Measurements from ENCODE around the gene DHX32.

The DHX32 gene

DNA sequence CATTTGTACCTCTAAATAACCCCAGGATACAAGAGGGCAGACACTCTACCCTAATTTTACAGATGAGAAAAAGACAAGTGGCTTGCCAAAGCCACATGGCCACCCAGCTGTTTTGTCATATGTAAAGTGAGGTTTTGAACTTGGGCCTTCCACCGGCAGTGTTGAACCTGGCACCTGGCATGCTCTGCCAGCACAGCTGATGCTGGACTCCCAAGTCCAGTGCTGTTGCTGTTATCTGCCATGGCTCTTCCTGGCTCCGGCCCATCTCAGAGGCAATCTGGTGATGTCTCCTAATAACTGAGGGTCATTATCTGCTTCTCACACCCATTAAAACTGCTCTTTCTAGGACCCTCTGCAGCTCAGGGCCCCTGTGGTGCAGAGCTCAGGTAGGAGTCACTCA is 32.7 kb downstream of the DHX32 start:
- no peak for DNase-seq (ENCODE audit: low spot score)

DNA sequence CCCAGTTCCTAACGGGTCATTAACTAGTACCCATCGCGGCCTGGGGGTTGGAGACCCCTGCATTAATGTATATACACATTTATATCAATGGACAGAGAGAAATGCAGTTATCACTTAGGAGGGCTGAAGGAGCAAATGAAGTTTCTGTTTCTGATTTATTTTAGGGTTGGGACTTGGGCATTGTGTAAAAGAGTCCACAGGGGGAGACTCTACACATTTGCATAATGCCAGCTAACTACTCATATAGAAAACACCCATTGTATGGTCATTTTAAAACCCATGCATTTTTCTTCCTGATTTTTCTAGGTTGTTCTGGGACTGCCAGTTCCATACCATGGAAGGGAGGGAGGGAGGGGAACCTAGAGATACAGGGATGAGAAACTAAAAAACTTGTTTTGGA is 34.2 kb downstream of the DHX32 start:
- DNase-seq (ENCODE audit: low spot score), result no peak

DNA sequence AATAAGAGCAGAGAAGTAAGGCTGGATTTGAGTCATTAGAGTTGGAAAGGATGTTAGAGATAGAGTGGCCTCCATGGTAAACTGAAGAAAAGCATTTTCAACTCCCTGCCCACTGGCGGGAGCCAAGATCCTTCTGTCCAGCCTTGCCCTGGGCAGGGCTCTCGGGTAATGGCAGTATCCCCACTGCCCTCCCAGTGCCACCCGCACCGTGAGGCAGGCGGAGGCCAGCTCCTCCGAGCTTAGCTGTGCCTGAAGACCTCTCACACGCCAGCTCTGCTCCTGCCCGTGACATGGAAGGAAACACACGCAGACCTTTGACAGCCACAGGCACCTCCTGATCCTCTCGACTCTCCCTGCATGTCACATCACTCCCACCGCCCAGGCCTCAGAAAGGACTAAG is 35.5 kb downstream of the DHX32 start:
- DNase-seq (ENCODE audit: low spot score), result no peak

DNA sequence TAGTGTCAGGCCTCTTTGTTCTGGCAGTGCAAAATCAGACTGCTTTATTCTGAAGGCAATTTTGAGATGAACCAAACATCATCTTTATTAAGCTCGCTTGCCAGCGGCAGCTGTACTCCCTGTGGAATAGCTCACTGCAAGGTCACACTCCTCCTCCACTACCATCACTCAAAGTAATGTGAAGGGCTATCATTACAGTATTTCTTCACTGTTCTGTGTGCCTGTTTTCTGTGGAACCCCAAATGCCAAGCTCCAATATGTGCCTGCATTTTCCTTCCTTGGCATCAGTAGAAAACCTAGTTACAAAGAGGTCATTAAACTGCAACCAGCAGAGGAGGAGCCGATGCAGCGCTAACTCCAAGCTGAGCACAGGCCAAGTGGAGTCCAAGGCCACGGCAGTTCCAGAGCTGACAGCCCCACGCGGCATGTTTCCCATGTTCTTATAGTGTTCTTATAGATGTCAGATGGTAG is 36.3 kb downstream of the DHX32 start:
- DNase-seq (ENCODE audit: low spot score), result peak; percentile 63

DNA sequence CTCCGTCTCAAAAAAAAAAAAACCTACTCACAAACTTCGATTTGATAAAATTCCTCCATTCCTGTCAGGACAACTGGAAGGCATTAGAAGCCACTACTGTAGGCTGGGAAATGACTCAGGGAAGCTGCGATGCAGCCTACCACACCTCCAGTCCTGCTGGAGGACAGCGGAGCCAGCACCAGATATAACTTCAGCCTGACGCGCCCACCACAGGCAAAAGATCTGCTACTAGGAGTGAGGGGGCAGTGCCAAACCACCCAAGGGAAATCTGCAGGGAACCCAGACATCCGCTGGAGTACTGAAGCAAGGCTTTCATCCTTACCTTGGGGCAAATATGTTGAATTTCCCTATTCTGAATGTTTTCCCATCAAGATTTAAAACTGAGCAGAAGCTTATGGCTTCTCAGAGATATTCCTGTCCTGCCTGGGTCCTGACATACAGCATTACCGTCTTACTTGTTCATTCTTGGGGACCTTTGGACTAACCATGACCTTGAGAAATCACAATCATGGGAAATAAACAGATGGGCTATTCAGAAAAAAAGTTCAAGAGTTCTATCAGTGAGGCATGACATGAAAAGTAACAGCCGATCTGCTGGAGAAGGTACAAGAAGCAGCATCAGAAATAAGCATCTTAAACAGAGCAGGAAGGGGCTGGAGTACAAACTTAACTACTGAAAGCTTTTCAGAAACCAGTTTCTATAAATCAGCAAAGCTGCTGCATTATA is 37.3 kb downstream of the DHX32 start:
- no peak for DNase-seq (ENCODE audit: low spot score)

DNA sequence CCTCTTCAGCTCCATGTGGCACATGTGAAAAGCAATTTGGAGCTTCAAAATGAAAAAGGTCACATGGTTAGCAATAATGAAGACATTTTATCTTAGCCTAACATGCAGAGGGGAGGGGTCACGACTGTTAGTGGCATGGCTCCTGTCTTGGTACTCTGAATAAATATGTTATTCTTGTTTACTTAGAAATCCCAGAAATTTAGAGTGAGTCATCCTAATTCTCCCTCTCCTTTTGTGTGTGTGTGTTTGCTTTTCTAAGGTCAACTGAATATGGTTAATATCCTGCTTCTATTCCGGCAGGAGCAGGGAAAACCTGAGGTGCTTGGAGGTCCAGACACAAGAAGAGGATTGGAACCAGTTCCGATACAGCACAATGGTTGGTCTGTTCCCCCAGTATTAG is 40.1 kb downstream of the DHX32 start:
- DNase-seq (ENCODE audit: low spot score), result no peak

DNA sequence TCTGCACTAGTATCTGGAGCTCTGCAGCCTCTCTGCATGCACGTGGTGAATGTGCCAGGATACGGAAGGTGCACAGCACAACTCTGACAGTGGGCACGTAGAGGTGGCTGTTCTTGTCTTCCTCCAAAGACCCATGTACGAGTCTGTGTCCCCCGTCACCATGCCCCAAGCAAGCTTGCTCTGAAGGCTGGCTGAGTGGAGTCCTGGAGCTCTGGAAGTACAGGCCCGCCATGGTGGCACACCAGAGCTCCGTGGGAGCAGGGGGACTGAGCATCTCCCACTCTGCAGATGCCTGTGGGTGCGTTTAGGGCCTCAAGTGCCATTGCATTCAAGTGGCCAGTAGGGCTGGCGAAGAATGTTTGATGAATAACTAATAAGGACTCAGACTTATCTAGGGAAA is 40.7 kb downstream of the DHX32 start:
- no peak for DNase-seq (ENCODE audit: low spot score)

DNA sequence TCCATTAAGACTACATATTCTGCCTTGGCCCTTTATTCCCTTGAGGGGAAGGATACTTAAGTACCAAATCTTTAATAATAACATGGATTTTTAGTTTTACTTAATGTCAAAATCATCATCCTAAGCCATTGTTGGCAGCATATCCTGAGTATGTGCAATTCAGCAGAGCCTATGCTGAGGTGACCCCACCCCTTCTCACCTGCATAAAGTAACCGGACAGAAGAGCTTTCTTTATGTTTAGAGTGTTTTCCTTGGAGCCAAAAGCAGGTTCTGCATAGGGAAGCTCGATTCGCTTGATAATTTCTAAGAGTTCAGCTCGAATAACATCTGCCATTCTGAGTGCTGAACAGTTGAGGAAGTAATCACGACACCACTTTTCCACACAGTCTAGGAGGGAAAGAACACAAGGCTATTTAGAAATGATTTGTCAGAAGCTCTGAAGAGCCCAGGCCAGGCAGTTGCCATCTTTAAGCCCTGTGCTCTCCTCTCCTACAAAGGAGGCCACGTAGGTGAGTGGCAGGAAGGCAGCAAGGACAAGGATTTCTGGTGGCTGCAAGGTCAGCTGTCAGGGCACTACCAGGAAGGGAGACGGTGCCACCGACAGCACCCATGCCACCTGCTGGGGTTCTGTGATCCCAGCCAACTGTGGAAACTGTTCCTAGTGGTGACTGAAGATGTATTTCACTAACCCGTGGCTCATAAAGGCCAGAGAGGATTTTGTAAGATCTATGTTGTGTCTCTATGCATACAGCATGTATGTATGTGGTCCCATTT is 42.1 kb downstream of the DHX32 start:
- no peak for DNase-seq (ENCODE audit: low spot score)

DNA sequence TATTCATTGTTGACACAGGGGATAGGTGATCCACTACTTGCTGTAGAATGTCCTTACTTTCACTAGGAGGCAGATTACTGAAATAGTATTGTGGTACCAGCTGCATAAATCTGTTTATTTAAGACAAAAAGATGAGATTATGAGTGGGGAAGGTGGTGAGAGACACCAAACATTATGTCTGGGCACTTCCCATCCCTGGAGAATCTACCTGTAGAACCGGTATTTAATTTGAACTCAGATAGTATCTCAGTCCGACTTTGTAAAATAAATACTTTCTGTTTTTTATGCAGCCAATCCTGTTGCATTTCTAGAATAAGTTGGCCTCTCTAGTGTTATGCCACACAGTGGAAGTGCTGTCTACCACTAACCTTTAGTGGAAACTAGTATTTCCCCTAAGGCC is 44.3 kb downstream of the DHX32 start:
- no peak for DNase-seq (ENCODE audit: low spot score)

DNA sequence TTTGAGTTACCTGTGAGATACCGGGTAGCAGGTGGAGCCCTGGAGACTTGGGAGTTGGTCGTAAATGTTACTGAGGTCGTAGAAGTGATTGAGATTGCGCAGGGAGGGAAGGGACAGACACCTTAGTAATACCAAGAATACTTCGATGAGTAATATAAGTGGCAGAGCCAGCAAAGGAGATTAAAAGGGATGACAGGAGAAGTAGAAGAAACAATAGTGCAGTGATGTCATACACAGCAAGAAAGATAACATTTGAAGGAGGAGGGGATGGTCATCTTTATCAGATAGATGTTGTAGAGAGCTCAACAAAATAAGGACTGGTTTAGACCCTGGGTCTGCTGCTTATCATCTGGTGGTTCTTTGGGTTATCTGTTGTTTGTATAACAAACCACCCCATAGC is 52.8 kb downstream of the DHX32 start:
- no peak for DNase-seq (ENCODE audit: low spot score)

DNA sequence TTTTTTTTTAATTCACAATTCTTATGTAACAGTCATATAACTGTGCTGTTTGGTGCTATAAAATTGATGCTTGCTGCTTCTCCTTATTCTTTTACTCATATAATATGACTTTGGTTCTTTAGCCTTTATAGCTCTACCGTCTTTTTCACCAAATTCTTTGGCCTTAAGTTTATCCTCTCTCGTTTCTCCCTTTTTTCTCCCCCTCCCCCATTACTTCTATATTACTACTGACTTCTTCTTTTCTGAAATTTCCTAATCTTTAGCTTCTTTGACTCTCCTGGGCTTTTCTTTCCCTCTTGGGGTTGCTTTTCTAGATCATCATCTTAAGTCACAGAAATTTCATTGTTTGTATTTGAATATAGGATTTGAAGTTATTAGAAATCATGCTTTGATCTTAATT is 54.0 kb downstream of the DHX32 start:
- no peak for DNase-seq (ENCODE audit: low spot score)

DNA sequence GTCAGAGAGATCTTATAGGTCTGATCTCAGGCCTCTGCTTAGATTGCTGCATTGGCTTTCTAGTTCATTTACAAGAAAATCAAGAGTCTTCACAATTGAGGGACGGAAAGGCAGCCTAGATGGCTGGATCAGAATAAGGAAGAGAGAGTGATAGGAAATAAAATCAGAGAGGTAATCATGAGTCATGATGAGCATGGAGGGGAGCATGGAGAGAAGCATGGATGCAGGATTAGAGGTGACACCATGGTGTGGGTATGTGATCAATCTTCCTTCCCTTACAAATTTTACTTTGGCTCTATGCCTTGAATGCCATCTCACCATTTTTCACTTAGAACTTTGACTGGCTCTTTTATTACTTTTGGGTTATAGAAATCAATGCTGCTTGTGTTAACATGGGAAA is 56.4 kb downstream of the DHX32 start:
- DNase-seq (ENCODE audit: low spot score), result no peak

DNA sequence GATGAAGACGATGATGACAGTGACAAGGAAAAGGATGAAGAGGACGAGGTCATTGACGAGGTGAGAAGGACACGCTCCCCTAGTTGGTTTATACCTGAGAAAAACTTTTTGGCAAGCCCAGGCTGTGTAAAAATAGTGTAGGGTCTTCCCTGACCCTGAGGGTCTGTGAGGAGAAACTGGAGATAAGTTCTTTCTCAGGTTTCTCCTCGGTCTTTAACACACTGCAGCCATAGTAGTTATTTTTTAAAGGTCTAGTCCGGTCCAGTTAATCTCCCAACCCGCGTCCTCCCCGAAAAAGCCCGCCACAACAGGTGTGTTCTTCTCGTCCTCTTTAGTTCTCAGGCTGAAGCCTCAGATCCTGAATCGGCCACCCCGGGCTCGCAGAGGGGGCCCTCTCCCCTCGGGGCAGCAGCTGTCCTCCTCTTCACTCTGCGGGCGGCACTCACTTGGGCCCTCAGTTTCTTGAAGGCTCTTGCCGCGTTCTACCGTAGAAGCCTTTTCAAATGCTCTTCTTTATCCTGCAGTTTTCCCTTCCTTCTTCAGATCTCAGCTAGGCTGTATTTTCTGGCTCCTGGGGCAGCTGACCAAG is 57.3 kb downstream of the DHX32 start:
- no peak for DNase-seq (ENCODE audit: low spot score)

DNA sequence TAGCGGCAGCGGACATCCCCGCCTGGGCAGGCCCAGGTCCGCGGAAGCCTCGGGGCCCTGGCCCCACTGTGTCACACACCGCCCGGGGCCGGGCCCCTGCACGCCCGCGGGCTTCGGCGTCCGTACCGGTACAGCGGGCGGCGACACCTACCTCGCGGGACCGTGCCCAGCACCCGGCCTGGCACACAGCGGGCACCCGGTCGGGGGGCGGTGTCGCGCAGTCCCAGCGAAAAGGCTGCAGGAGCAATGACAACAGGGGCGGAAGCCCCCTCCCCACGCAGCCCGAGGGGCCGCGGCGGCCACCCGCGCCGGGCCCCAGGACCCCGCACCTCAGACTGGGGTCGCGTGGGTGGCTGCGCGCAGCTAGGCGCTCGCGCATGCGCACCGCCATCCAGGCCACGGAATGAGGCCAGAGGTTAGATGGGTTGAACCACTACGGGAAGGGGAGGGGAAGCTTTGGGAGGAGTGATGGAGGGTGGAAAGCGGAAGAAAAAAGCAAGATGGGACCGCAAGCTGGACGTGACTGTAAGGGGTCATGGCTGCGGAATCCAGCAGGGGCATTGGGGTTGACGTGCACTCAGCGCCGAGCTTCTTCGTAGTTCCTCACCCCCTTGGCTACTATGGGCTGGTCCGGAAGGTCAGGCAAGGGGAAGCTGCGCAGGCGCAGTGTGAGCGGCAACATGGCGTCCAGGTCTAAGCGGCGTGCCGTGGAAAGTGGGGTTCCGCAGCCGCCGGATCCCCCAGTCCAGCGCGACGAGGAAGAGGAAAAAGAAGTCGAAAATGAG is 58.0 kb downstream of the DHX32 start, which contains the start of the genes BCCIP and UROS:
TSS of gene BCCIP (plus strand) at position 669 of the 785 bp plus-strand sequence. CDS start at position 681, 12 bp downstream.
TSS of gene UROS (minus strand) at position 381 of the 785 bp plus-strand sequence. CDS start 6,759 bp downstream, outside the sequence.
- DNase-seq (ENCODE audit: low spot score), result peak; percentile 83

DNA sequence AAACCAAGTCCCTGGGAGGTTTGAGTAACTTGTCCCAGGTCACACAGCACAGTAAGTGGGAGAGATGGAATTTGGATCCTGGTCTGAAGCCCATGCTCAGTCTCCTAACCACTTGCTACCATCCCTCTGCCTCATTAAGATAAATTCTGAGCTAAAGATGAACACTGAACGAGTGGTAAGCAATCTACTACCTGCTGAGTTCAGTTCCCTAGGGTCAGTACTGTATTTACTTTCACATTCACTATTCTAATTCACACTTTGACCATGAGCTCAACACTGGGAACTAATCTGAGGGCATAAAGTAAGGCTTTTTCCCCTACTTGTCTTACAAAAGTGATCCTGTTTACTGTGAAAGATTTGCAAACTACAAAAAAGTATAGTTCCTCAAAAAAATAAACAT is 60.4 kb downstream of the DHX32 start:
- no peak for DNase-seq (ENCODE audit: low spot score)

DNA sequence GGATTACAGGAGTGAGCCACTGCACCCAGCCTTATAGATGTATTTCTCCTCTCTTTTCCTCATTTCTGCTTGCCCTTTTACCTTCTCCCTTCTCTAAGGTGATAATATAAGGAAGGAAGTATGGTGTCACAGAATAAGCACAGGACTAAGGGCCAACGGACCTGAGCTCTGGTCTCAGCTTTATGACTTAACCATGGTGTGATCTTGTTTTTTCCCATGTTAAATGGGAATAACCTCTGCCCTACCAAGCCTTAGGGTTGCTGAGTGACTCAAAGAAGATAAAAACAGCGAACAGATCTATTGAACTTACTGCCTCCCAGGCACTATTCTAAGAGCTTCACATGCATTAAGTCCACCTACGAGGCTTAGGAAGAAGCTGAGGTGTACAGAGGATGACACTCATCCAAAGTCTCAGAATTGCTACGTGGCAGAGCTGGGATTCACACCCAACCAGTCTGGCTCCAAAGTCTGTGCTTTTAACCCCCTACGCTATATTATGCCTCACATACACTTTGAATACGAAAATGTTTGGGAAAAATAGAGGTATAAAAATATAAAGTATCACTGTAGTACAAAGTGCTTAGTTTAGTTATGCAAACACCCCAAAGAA is 63.6 kb downstream of the DHX32 start:
- no peak for DNase-seq (ENCODE audit: low spot score)

DNA sequence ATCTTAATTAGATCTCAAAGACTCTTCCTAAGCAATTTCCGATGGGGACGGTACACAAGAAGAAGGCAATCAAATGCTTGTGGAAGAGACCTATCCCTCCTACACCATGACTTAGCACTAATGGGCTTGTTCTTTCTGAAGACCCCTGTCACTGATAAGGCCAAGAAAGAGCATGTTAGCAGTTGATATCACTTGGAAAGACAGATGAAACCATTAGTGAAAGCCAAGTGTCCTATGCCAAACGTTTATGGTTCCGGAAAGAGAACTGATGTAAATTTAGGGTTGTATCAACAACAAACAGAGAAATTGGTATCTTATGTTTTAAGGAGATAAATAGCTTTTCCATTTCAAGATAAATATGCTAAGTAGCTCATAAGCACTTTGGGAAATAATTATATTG is 64.5 kb downstream of the DHX32 start:
- DNase-seq (ENCODE audit: low spot score), result no peak

DNA sequence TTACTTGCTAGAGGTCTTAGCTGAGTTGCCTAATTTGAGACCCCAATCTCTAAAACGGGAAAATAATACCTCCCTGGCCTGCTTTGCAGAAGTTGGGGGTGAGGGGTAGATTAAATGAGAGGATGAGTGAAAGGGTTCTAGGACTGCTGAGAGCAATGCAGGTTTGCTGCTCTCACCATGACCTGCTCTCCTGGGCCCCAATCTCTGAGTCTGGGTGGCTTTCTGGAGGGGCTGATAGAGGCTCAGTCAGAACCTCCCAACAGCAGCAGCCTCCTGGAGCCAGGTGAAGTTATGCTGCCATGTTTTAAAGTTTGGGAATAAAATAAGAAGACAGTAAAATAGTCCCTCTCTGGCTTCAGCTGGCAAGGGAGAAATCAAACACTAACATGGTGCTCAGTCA is 65.3 kb downstream of the DHX32 start:
- no peak for DNase-seq (ENCODE audit: low spot score)

DNA sequence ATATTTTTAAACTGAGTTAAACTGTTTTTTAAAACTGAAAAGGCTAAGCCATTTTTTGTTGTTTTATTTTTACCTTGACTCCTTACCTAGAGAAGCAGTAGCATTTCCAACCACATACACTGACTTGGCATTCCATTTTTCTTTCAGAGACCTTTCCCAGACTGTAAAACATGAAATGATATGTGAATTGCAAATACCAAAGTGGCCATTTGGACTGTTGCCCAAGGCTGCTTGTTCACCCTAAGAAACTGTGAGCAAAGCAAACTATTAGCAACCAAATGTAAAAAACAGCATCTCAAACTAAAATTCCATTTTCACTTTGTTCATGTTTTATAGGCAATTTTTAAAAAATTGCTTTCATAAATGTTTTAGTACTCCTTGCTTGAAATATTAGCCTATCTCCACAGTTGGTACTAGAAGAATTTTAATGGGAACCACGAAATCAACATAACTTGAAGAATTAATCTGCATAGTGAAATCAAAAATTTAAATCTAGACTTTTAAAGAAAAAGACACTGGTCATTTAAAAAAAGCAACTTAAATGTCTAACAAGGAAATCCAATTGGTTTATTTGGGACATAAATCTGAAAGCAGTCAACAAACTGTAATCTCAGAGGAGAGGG is 68.9 kb downstream of the DHX32 start:
- DNase-seq (ENCODE audit: low spot score), result no peak

DNA sequence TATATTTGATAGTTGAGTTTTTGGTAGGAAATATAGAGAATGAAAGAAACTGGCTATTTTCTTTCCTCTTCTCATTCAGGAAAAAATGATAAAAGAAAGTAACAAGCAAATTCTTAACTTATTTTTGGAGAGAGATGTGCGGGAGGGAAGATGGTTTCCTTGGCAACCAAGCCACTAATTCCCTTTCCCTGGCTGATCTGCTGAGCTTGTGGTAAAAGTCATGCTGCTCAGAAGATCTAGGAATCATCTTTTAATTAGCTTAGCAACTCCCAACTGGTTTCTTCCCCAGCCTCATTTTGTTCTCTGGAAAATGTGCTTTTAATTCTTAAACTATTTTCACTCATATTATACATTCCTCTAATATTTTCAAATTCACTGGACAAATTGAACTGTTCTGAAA is 69.8 kb downstream of the DHX32 start:
- DNase-seq (ENCODE audit: low spot score), result no peak

DNA sequence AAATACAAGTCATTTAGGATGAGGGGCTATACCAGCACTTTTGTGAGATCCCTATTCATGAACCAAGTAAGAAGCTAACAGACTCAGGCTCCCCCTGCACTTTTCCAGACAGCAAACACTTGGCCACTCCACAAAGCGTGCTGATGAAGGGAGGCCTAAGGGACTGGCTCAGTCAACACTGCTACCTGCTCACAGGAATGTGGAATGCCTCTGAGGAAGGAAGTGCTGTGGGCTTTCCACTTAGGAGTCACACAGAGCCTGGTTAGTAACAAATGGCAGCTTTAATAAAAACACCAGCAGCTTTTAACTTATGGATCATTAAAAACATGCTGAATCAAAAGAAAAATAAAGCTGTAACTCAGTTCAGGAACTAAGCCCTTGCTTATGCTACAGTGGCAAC is 73.0 kb downstream of the DHX32 start:
- no peak for DNase-seq (ENCODE audit: low spot score)
